ENCODE data around the gene ZNF19.

DNA sequence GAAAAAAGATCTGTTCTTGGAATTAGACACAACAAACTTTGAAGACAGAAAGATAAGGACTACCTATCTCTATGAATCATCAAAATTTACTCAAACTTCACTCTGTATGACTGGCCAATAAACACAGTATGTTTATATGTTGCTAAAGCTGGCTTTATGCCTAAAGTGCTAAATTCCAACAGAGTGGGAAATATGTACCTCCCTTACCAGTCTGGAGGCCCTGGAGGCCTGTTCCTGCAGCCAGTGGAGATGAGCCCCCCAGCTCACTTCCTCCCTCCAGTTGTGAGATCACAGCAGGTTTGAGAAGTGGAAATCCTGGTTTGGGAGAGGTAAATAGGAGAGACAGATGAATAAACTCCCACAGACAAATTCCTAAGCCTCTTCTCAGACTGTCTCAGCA is 36.1 kb downstream of the ZNF19 start:
- TF ChIP-seq, protein P1, sequence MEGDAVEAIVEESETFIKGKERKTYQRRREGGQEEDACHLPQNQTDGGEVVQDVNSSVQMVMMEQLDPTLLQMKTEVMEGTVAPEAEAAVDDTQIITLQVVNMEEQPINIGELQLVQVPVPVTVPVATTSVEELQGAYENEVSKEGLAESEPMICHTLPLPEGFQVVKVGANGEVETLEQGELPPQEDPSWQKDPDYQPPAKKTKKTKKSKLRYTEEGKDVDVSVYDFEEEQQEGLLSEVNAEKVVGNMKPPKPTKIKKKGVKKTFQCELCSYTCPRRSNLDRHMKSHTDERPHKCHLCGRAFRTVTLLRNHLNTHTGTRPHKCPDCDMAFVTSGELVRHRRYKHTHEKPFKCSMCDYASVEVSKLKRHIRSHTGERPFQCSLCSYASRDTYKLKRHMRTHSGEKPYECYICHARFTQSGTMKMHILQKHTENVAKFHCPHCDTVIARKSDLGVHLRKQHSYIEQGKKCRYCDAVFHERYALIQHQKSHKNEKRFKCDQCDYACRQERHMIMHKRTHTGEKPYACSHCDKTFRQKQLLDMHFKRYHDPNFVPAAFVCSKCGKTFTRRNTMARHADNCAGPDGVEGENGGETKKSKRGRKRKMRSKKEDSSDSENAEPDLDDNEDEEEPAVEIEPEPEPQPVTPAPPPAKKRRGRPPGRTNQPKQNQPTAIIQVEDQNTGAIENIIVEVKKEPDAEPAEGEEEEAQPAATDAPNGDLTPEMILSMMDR (conservative IDR thresholded peaks at IDR 0.05; ENCODE audit: low read depth, low read length) = no peak
- TF ChIP-seq EZH2 (IDR thresholded peaks at IDR 0.05; ENCODE audit: borderline replicate concordance, low read depth, low read length, poor library complexity, severe bottlenecking) = no peak
